AG09319 (cell line): ENCODE results near the gene MEX3D.

Experiments
- DNase-seq: peaks from one replicate; pipeline ENCODE4 v3.0.0-alpha.2; 2010; ENCODE audit warnings: low read depth; ENCODE audit errors: extremely low read depth
- TF ChIP-seq, protein P1 (sequence below): IDR thresholded peaks from 2 replicates; pipeline ENCODE4 v1.5.1; 2011; ENCODE audit warnings: low read depth, mild to moderate bottlenecking, inconsistent platforms, low read length, moderate library complexity

MEX3D gene

DNA sequence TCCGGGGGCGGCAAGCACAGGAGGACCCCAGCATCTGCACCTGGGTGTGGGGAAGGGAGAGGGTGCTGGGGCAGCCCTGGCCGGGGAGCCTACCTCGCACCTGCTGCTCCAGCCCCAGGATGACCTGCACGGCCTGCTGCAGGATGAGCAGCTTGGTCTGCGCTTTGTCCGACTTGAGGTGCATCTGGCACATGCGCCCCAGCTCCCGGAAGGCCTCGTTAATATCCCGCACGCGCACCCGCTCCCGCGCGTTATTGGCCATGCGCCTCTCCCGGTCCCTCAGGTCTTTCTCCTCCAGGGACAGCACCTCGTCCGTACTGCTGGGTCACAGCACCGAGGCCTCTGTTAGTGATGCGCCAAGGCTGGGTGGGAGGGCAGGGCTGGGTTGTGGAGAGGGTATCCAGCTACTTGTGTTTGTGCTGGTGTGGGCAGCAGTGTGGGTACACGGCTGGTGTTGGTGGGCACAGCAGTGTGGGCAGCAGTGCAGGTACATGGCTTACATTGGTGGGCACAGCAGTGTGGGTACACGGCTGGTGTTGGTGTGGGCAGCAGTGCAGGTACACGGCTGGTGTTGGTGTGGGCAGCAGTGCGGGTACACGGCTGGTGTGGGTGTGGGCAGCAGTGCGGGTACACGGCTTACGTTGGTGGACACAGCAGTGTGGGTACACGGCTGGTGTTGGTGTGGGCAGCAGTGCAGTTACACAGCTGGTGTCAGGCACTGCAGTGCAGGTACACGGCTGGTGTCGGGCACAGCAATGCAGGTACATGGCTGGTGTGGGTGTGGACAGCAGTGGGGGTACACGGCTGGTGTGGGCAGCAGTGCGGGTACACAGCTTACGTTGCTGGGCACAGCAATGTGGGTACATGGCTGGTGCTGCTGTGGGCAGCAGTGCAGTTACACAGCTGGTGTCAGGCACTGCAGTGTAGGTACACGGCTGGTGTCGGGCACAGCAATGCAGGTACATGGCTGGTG, 44.3 kb upstream of the MEX3D start:
- TF ChIP-seq, protein P1, sequence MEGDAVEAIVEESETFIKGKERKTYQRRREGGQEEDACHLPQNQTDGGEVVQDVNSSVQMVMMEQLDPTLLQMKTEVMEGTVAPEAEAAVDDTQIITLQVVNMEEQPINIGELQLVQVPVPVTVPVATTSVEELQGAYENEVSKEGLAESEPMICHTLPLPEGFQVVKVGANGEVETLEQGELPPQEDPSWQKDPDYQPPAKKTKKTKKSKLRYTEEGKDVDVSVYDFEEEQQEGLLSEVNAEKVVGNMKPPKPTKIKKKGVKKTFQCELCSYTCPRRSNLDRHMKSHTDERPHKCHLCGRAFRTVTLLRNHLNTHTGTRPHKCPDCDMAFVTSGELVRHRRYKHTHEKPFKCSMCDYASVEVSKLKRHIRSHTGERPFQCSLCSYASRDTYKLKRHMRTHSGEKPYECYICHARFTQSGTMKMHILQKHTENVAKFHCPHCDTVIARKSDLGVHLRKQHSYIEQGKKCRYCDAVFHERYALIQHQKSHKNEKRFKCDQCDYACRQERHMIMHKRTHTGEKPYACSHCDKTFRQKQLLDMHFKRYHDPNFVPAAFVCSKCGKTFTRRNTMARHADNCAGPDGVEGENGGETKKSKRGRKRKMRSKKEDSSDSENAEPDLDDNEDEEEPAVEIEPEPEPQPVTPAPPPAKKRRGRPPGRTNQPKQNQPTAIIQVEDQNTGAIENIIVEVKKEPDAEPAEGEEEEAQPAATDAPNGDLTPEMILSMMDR: no peak
- DNase-seq: no peak

DNA sequence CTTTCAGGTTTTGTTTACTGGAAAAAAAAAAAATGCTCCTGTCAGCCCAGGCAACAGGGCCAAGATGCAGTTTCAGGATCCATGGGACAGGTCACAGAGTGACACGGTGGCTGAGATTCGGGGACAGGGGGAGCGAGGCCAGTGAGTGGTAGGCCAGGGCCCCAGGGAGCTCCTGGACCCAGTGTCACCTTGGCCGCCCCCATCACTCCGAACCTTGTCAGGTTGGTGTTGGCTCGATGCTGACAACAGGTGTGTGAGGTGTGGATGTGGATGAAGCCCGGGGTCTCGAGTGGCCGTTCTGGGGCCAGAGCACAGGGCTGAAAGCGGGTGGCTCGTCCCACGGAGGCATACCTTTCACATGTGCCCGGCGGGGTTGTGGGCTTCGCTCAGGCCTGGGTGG, 43.2 kb upstream of the MEX3D start:
- TF ChIP-seq, protein P1: no peak
- no peak for DNase-seq

DNA sequence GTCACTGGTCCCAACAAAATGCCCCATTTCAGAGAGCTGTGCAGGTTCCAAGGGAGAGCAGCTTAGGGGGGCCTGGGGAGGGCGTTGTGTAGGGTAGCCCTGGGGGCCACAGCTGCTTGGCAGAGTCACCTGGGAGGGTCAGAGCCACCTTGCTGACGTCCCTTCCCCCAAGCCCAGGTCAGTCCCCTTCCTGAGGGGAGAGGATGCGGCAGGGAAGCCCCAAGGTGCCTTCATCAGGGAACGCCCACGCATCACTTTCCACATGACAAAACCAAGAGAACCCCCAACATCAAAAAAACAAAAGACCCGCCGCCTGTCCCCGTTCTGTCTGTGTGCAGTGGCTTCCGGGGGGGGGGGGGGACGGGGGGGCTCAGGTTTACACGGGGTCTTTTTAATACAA, 42.5 kb upstream of the MEX3D start:
- TF ChIP-seq, protein P1: no peak
- DNase-seq: no peak

DNA sequence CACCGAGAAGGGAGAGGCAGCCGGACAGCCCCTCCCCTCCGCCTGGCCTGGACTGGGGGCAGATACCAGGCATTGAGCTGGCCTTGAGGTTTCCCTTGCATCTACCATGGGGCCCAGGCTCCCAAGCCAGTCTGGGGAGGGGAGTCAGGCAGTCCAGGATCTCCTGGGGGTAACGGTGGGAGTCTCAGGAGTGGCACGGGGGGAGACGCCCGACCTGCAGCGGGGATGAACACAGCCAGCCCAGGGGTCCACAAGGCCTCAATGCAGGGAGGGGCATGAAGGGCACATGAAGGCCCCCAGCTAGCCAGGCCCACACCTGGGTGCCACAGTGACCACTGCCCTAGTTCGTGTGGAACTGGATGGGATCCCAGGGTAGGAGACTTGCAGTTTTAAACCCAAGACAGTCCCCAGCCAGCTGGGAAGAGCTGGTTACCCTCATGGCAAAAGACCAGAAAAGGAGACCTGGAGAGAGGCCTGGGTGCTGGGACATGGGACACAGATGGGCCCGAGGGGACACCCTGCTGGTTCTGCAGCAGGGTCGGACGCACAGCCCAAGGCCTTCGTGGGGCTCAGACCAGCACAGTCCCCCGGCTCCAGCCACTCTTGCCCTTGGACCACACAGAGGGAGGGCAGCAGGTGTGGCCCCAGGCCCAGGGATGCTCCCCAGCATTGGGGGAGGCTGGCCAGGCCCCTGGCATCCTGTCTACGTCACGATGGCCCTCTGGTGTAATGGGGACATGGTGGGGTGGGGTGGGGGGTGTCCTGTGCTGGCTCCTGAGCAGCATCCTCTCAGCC, 41.8 kb upstream of the MEX3D start:
- DNase-seq: no peak
- TF ChIP-seq, protein P1: no peak

DNA sequence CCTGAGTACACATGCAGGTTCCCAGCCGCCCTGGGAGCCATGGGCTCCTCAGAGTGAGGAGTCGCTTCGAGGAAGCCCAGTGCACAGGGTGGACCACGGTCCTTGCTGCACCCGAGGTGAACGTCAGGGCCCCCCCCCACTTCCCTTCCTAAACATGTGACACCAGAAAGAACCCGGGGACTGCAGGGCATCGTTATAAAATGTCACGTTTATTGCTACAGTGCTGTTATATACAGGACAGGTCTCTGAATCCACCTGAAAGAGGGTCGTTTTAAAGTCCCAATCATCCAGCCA, 40.9 kb upstream of the MEX3D start:
- TF ChIP-seq, protein P1: no peak
- no peak for DNase-seq

DNA sequence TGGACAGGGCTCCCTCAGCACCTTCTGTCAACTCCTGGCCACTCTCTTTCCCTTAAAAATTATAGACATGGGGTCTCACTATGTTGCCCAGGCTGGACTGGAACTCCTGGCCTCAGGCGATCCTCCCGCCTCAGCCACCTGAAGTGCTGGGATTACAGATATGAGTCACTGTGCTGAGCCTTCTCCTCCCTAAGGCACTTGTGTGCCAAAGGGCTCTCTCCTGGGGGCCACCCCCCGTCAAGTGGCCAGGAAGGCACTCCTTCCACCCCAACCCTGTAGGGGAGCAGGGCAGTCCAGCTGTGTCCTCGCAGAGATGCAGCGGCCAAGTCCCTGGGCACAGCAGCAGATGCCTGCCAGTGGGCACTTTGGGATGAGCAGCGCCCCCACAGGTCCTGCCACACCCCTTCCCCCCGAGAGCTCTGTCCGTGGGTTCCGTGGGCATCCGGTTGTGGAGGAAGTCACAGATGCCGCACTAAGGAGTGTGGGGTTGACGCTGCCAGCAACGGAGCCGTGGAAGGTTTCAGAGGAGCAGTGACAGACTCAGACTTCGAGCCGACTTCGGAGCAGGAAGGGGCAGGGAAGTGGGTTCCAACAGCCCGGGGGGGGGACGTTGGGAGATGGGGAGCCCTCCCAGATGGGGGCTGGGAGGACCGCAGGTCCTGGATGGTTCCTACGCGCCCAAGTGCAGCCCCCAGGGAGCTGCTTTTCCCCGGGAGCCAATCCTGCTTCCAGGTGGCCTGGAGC, 40.4 kb upstream of the MEX3D start:
- TF ChIP-seq, protein P1: no peak
- no peak for DNase-seq
